Tibial artery (tissue), 4 donors: Measurements from ENCODE around the gene ACKR3.

Source experiments
- DNase-seq, 2 donors: peaks; one replicate each; pipeline ENCODE4 v3.0.0-alpha.2; 2019
- H3K27ac ChIP-seq, 2 donors: fragments of 200-600 bp; sonication (generic) in 1 of 2; 1 replicate in 1 of 2; 2 replicates in 1 of 2; pipeline ENCODE4 v1.5.1; 2018 to 2019; ENCODE audit warnings: mild to moderate bottlenecking in 1 of 2
- H3K27me3 ChIP-seq, 2 donors: fragments of 200-600 bp; sonication (generic) in 1 of 2; one replicate each; pipeline versions ENCODE4 v1.5.1 to v1.6.0; 2016 to 2019
- H3K36me3 ChIP-seq, 3 donors: fragments of 200-600 bp; sonication (generic) in 2 of 3; one replicate each; pipeline ENCODE4 v1.5.1; 2016 to 2019; ENCODE audit warnings: mild to moderate bottlenecking in 2 of 3
- H3K4me1 ChIP-seq, 4 donors: fragments of 200-600 bp; sonication (generic) in 2 of 4; 1 replicate in 3 of 4; 2 replicates in 1 of 4; pipeline ENCODE4 v1.5.1; 2016 to 2019
- H3K4me3 ChIP-seq, 2 donors: fragments of 200-600 bp; sonication (generic) in 1 of 2; 1 replicate in 1 of 2; 2 replicates in 1 of 2; pipeline ENCODE4 v1.5.1; 2018 to 2019; ENCODE audit warnings: mild to moderate bottlenecking in 2 of 2
- H3K9me3 ChIP-seq, 3 donors: fragments of 200-600 bp; sonication (generic) in 1 of 3; one replicate each; pipeline ENCODE4 v1.5.1; 2016 to 2019
- CTCF ChIP-seq, 2 experiments: fragments of 200-600 bp in 1 of 2; fragments of 450-650 bp in 1 of 2; IDR thresholded peaks; one replicate each; pipeline ENCODE4 v1.5.1; 2017 to 2019; ENCODE audit warnings: antibody characterized with exemption in 2 of 2, mild to moderate bottlenecking in 1 of 2, moderate library complexity in 1 of 2
- intact Hi-C: fragments of 100-400 bp; cut with DNase I; formaldehyde crosslinking; loops from one replicate; pipeline ENCODE4 v1.15.0; 2023; ENCODE audit warnings: low total_unique reads

The ACKR3 gene

GRCh38 chr2:236607471-236608187, 38.0 kb downstream of the ACKR3 start:
- Histone ChIP-seq H3K9me3 (no peaks in the 10 kb centered on the region), H3K36me3 (no peaks in the 10 kb centered on the region), H3K4me1 (no peaks in the 10 kb centered on the region), H3K4me3 (no peak overlapping the region), H3K27ac (no peak overlapping the region), H3K27me3 (peaks cover 0 to 2% of the 10 kb centered on the region in 2 donors)
- intact Hi-C loops = no loop called here
- no peak for DNase-seq
- TF ChIP-seq CTCF (IDR thresholded peaks at IDR 0.05) = no peak

- Histone ChIP-seq H3K36me3 (no peaks in the 10 kb centered on the region), H3K27ac (no peak overlapping the region), H3K4me3 (no peak overlapping the region), H3K27me3 (peaks cover 0 to 2% of the 10 kb centered on the region in 2 donors), H3K9me3 (no peaks in the 10 kb centered on the region), H3K4me1 (no peaks in the 10 kb centered on the region)
- intact Hi-C loops = no loop called here
- TF ChIP-seq CTCF (IDR thresholded peaks at IDR 0.05) = no peak
- DNase-seq = no peak
Observed at GRCh38 chr2:236608188-236608525, 38.5 kb downstream of the ACKR3 start.

- no peaks in the 10 kb centered on the region for H3K36me3 ChIP-seq
- intact Hi-C loops = no loop called here
Observed at GRCh38 chr2:236608710-236609109, 39.1 kb downstream of the ACKR3 start.

GRCh38 chr2:236610991-236611821, 41.6 kb downstream of the ACKR3 start:
- no peaks in the 10 kb centered on the region for H3K9me3 ChIP-seq
- H3K27ac ChIP-seq = no peak overlapping the region
- peaks cover 0 to 2% of the 10 kb centered on the region in 2 donors for H3K27me3 ChIP-seq
- H3K4me1 ChIP-seq = no peaks in the 10 kb centered on the region
- intact Hi-C loops = no loop called here
- no peak for TF ChIP-seq CTCF (IDR thresholded peaks at IDR 0.05)
- H3K36me3 ChIP-seq = no peaks in the 10 kb centered on the region
- no peak for DNase-seq
- H3K4me3 ChIP-seq = no peak overlapping the region

More at GRCh38 chr2:236608710-236609109, 39.1 kb downstream of the ACKR3 start:
- peaks cover 0 to 2% of the 10 kb centered on the region in 2 donors for H3K27me3 ChIP-seq
- no peak for TF ChIP-seq CTCF (IDR thresholded peaks at IDR 0.05)
- no peak for DNase-seq
- no peak overlapping the region for H3K4me3 ChIP-seq
- no peaks in the 10 kb centered on the region for H3K9me3 ChIP-seq
- H3K27ac ChIP-seq = no peak overlapping the region
- H3K4me1 ChIP-seq = no peaks in the 10 kb centered on the region

GRCh38 chr2:236612737-236613136, 43.1 kb downstream of the ACKR3 start:
- Histone ChIP-seq H3K27me3 (no peaks in the 10 kb centered on the region), H3K4me1 (no peaks in the 10 kb centered on the region), H3K27ac (no peak overlapping the region), H3K9me3 (no peaks in the 10 kb centered on the region), H3K36me3 (no peaks in the 10 kb centered on the region), H3K4me3 (no peak overlapping the region)
- intact Hi-C loops = no loop called here
- no peak for DNase-seq
- no peak for TF ChIP-seq CTCF (IDR thresholded peaks at IDR 0.05)
